Left lung (tissue), 10 donors: Measurements from ENCODE around the gene CLTCL1. TPM values are rescaled to one million over a fixed set of nuclear protein-coding genes. Genes with fewer than 3 reads are reported as not detected.

Experiments used
- ATAC-seq: fragments of 200-7000 bp; cut with Tn5 transposase; one replicate; pipeline ENCODE4 v1.9.1; 2020; ENCODE audit warnings: moderate library complexity
- DNase-seq, 4 donors: peaks; one replicate each; pipeline ENCODE4 v3.0.0-alpha.2; 2013 to 2020
- H3K27ac ChIP-seq, 2 donors: fragments of 200-600 bp; sonication (generic) in 1 of 2; one replicate each; pipeline versions ENCODE4 v1.5.0 to v1.8.0; 2020 to 2021
- H3K27me3 ChIP-seq, 2 donors: fragments of 200-600 bp; sonication (generic) in 1 of 2; one replicate each; pipeline versions ENCODE4 v1.5.0 to v1.8.0; 2020 to 2021
- H3K36me3 ChIP-seq, 2 donors: fragments of 200-600 bp; sonication (generic) in 1 of 2; one replicate each; pipeline versions ENCODE4 v1.5.0 to v1.8.0; 2020 to 2021
- H3K4me1 ChIP-seq, 2 donors: fragments of 200-600 bp; one replicate each; pipeline ENCODE4 v1.8.0; 2021
- H3K4me3 ChIP-seq, 2 donors: fragments of 200-600 bp; sonication (generic) in 1 of 2; one replicate each; pipeline versions ENCODE4 v1.5.0 to v1.8.0; 2020 to 2021; ENCODE audit warnings: mild to moderate bottlenecking in 1 of 2
- H3K9me3 ChIP-seq, 2 donors: fragments of 200-600 bp; sonication (generic) in 1 of 2; one replicate each; pipeline versions ENCODE4 v1.5.0 to v1.8.0; 2020 to 2021
- intact Hi-C, 2 donors: fragments of 100-400 bp; cut with DNase I; formaldehyde crosslinking; loops; one replicate each; pipeline versions ENCODE4 v1.11.2 to v1.14.2; 2022
- polyA plus RNA-seq, 6 donors: library from polyadenylated mRNA; unstranded; fragments of 120-200 nt; gene quantifications; one replicate each; pipeline ENCODE4 v1.2.1, GENCODE V29; 2013; ENCODE audit not compliant: insufficient read length in 6 of 6
- total RNA-seq, 2 donors: library from RNA; stranded (reverse); fragmentation: NEBNext Ultra II Directional; extraction: Animal tissue kit (Norgen Biotek cat#: 25700); gene quantifications; one replicate each; pipeline ENCODE4 v1.2.1, GENCODE V29; 2021
- TF ChIP-seq, protein P1 (sequence below), 2 donors: fragments of 200-600 bp; sonication (generic) in 1 of 2; IDR thresholded peaks; one replicate each; pipeline versions ENCODE4 v1.5.0 to v1.8.0; 2021; ENCODE audit warnings: antibody characterized with exemption in 2 of 2
- donor health status: DM: no; HTN: yes; CAD: no.
- donor health status: DM: no; HTN: no; CAD: no.

CLTCL1 gene
- total and polyA plus RNA-seq, 8 donors = 5.7 to 11.3 (median 9.0) TPM

DNA sequence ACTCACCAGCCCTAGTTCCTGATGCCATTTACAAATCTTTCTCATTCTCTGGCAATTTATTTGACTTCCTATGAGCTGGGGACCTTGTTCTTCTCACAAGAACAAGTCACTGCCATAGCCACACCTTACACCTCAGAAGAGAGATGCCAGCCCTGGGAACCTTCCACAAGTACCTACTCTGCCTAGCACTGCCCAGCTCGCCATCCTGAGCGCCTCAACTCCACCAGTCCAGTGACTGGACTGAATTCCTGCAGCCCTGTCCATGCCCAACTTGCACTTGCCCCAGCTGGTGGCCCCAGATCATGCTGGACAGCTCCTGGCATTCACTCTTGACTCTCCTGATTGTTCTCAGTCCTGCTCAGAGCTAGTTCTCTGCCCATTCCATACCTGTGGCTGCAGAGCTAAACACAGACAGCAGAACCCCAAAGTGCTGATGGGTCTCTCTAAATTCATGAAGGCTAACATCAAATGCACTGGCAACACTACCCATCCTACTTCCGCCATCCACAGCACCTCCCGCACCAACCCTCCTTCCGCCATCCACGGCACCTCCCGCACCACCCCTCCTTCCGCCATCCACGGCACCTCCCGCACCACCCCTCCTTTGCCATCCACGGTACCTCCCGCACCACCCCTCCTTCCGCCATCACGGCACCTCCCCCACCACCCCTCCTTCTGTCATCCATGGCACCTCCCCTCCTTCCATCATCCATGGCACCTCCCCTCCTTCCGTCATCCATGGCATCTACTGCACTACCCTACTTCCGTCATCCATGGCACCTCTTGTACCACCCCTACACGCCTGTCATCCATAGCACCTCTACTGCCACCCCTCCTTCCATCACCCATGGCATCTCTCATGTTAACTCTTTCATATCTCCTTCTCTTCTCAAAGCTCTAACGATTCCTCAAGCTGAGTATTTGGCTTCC is 89.4 kb downstream of the CLTCL1 start:
- TF ChIP-seq, protein P1, sequence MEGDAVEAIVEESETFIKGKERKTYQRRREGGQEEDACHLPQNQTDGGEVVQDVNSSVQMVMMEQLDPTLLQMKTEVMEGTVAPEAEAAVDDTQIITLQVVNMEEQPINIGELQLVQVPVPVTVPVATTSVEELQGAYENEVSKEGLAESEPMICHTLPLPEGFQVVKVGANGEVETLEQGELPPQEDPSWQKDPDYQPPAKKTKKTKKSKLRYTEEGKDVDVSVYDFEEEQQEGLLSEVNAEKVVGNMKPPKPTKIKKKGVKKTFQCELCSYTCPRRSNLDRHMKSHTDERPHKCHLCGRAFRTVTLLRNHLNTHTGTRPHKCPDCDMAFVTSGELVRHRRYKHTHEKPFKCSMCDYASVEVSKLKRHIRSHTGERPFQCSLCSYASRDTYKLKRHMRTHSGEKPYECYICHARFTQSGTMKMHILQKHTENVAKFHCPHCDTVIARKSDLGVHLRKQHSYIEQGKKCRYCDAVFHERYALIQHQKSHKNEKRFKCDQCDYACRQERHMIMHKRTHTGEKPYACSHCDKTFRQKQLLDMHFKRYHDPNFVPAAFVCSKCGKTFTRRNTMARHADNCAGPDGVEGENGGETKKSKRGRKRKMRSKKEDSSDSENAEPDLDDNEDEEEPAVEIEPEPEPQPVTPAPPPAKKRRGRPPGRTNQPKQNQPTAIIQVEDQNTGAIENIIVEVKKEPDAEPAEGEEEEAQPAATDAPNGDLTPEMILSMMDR (IDR thresholded peaks at IDR 0.05) = no peak
- Histone ChIP-seq H3K36me3 (peaks cover 0 to 53% of the 10 kb centered on the region in 2 donors), H3K4me3 (no peak overlapping the region), H3K27ac (no peak overlapping the region), H3K9me3 (no peaks in the 10 kb centered on the region), H3K27me3 (no peaks in the 10 kb centered on the region), H3K4me1 (no peaks in the 10 kb centered on the region)
- no peak for ATAC-seq
- no peak for DNase-seq
- intact Hi-C loops = no loop called here

DNA sequence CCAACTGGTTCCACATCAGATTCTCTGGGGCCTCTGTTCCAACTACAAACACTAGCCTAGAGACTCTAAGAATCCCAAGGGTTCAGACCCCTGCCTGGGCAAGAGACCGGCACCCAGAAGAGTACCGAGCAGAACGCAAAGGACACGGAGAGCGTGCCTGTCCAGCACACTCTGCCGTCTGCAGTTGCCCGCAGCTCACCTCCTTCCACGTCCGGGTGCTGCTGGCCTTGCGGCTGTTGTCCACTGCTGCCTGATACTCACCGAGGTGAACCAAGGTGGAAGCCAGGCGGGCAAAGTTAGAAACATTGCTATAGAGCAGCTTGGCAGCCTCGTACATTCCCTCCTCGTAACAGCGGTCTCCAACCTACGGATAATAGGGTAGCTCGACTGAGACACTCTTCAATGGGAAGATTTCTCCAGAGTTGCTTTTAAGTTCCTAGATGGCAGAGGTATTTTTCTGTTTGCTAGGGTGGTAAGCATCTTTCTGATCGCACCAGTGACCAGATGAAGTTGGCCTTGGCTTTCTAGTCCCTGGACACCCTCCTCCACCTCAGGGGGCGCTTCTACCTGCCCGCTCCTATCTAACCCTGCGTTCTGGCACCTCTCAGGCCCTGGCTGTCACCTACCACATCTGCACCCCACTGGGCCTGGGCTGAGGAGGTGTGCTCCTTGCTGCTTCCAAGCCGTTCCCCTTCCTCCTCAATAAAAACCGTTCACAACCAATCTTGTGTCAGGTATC is 90.2 kb downstream of the CLTCL1 start:
- H3K27ac ChIP-seq = no peak overlapping the region
- DNase-seq = no peak
- TF ChIP-seq, protein P1 (IDR thresholded peaks at IDR 0.05) = no peak
- ATAC-seq = no peak
- H3K27me3 ChIP-seq = no peaks in the 10 kb centered on the region
- no peaks in the 10 kb centered on the region for H3K9me3 ChIP-seq
- no peak overlapping the region for H3K4me3 ChIP-seq
- H3K4me1 ChIP-seq = no peaks in the 10 kb centered on the region
- intact Hi-C loops = no loop called here
- peaks cover 0 to 59% of the 10 kb centered on the region in 2 donors for H3K36me3 ChIP-seq

DNA sequence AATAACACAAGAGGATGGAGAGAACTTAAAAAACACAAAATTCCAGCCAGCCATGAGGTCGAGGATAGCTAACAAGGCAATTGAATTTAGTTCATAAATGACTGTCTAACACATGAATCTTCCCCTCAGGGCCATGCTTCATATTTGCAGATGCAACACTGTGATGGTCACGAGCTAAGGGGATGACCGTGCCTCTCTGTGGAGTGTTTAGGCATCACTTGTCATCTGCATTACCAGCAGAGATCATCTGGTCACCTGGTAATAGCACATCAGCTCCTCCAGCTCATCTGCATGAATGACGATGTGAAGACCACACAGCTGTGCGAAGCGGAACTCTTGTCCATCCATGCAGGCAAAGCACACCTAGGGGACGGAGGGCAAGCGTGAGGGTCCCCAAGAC is 92.0 kb downstream of the CLTCL1 start:
- Histone ChIP-seq H3K9me3 (no peaks in the 10 kb centered on the region), H3K27ac (no peak overlapping the region), H3K27me3 (no peaks in the 10 kb centered on the region), H3K4me1 (no peaks in the 10 kb centered on the region), H3K36me3 (peaks cover 0 to 70% of the 10 kb centered on the region in 2 donors), H3K4me3 (no peak overlapping the region)
- ATAC-seq (no peak), DNase-seq (no peak)
- intact Hi-C loops = no loop called here
- TF ChIP-seq, protein P1 (IDR thresholded peaks at IDR 0.05) = no peak

DNA sequence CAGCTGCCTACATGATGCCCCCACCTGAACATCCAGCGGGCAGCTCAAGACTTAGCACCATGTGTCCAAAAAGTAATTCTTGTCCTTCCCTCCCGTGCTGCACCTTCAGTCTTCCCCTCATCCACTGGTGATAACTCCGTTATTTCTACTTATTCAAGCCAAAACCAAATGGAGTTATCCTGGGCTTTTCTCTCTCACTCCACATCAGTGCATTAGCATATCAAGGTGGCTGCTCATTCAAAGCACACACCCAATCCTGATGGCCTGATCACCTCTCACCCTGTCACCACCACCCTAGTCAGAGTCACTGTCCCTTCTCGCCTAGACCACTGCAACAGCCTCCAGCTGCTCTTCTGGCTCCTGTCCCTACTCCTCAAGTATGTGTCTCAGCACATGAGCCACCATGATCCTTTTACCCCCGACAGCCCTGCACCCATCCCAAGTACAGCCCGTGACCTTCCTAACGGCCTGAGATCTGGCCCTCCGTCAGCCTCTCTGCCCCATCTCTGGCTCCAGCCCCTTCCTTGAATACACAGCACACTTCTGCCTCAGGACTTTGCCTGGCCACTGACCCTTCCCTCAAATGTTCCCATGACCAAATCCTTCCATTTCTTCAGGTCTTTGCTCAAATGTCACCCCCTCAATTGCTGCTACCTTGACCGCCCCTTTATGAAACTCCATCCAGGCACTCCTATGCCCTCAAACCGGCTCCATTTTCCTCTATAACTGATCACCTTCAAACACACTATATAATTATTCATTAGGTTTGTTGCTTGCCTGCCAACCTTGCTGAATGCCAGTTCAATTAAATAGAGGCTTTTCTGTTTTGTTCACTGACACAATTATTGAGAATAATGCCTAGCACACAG is 93.3 kb downstream of the CLTCL1 start:
- Histone ChIP-seq H3K27ac (no peak overlapping the region), H3K36me3 (peaks cover 0 to 83% of the 10 kb centered on the region in 2 donors), H3K4me1 (no peaks in the 10 kb centered on the region), H3K4me3 (no peak overlapping the region), H3K27me3 (no peaks in the 10 kb centered on the region), H3K9me3 (no peaks in the 10 kb centered on the region)
- intact Hi-C loops = no loop called here
- TF ChIP-seq, protein P1 (IDR thresholded peaks at IDR 0.05) = no peak
- DNase-seq (no peak), ATAC-seq (no peak)
